Measurements from ENCODE around the gene NR6A1.
A peak's percentile ranks its signal among the peaks of the same experiment; 100 is the strongest.

The NR6A1 gene

DNA sequence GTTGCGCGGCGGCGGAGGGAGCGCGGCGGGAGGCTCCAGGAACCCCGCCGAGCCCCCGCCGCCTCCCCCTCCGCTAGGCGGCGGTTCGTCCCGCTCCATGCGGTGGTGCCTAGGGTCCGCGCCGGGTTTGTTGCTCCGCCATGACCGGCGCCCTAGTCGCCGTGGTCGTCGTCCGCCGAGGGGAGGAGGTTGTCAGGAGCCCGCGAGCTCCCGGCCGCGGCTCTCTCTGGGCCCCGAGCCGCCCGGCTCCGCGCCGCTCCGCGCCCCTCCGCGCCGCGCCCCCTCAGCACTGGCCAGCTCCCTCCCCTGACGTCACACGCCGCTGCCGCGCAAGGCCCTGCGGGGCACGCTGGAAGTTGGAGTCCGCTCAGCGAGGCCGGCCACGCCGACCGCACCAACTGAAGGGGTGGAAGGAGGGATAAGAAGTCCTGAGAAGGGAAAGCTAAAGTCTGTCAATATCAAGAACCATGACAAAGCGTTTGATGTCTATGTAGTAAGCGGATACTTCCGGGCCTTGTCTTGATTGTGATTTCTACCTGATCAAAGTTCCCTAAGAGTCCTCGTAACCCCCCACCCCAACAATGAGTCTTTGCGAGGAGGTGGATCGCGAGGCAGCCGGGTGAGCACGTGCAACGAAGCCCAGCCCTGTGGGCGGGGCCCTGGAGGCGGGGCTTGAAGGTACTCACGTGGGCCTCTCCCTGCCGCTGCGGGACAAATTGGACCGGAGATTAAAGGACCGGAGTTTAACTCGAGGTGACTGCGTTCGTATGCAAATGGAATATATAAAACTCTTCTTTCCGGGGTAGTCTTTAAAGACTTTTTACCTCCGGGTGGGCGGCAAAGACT lies at the start of gene NR6A1:
Gene NR6A1, minus strand, starts transcription at position 291 of the 846 bp plus-strand sequence.
- DNase-seq (ENCODE audit: low read depth in 2 of 2) = peak; percentile 93 to 94

DNA sequence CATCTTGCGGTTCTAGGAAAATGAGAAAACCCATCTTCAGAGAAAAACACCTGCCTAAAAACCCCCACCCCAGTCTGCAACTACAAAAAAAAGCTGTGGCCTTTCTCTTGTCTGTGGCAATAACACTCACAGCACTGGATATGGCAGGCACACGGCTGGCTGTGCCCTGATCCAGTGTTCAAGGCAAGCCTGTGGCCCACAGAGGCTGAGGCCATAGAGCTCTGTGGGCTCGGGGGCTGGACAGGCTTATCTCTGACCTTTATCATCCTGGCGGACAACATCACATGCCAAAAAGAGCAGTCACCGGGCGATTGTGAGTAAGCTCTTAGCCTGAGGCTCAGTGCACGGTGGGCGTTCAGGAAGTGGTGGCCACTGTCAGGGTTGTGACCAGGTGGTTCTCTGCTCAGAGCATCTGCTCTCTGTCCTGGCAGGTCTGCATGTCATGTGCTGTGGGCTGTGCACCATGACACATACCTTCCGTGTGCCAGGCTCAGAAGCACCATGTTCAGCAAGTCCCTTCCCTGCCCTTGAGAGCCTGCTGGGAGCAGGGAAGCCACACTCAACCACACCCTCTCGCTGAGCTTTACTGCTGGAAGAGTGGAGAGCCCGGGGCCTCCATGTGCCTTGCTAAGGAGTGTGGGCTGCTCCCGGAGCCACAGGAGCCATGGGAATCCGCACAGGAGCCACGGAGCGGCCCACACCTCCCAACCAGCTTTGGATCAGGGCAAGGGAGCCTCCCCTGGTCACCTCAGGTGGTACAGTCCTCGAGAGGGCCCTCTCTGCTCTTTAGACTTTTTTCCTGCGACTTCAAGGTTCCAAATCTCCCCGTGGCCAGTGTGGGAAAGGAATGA lies 47.5 kb upstream of the NR6A1 start:
- no peak for DNase-seq (ENCODE audit: low read depth in 2 of 2)

DNA sequence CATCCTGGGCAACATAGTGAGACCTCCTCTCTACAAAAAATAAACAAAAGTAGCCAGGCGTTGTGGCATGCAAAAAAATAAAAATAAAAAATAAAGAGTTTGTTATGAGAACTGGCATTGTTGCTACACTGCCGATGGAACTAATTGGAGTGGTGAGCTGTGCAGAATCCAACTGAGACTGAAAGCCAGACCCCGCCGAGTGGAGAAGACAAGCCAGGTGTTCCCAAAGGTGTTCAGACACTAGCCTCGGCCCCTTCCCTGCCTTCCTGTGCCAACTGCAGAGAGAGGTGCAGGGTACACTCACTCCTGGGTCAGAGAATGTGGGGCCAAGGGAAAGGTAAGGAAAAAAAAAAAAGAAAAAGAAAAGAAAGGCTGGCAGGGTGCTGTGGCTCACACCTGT lies 44.5 kb upstream of the NR6A1 start:
- DNase-seq (ENCODE audit: low read depth in 2 of 2) = no peak

DNA sequence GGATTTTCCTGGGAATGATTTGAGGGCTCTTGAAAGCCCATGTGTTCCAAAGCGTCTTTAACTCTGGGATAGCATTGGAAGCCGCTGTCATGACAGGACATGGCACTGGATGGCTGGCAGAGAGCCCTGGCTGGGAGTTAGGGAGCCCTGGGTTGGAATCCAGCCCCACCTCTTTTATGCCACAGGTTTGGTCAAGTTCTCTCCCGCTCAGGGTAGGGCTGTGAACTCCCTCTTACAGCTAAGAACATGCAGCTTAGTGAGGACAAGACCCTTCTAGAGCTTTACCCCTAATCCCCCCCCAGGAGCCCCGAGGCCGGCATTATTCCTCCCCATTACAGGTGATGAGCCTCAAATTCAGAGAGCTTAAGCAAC lies 43.0 kb upstream of the NR6A1 start:
- no peak for DNase-seq (ENCODE audit: low read depth in 2 of 2)

DNA sequence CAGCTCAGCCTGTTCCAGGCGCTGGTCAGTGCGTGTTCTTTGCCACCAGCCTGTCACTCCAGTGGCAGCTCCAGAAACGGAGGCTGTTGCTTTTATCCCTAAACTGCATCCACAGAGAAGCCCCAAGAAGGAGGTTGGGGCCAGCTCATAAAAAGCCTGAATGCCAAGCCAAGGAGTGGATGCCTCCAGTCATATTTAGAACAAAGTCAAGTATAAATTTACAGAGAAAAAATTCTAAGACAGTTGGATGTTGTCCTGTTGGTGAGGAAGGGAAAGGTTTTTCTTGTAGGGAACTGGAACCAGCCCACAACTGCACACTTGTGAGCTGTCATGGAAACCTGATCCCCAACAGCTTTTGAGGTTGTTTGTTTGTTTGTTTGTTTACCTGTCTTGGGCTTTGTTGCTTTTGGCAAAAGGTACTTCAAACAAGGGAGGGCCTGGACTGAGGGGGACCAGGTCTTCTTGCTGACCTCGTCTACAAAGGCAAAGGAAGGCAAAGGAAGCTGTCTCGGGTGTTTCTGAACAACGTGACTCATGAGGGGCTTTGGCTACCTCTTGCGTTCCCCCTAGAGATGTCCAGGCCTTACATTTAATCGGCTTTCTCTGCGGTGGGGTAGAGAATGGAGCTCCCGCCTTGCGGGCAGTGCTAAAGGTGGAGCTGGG lies 42.5 kb upstream of the NR6A1 start:
- DNase-seq (ENCODE audit: low read depth in 2 of 2) = no peak

DNA sequence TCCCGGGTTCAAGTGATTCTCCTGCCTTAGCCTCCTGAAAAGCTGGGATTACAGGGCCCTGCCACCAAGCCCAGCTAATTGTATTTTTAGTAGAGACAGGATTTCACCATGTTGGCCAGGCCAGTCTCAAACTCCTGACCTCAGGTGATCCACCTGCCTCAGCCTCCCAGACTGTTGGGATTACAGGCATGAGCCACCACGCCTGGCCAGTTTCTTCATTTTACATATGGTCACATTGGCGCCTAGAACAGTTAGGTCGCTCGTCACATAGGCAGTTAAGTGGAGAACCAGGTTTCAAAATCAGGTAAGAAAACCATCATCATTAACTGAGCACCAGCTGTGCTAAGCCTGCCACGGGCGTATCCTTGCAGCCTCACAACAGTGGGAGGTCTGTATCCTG lies 41.9 kb upstream of the NR6A1 start:
- no peak for DNase-seq (ENCODE audit: low read depth in 2 of 2)

DNA sequence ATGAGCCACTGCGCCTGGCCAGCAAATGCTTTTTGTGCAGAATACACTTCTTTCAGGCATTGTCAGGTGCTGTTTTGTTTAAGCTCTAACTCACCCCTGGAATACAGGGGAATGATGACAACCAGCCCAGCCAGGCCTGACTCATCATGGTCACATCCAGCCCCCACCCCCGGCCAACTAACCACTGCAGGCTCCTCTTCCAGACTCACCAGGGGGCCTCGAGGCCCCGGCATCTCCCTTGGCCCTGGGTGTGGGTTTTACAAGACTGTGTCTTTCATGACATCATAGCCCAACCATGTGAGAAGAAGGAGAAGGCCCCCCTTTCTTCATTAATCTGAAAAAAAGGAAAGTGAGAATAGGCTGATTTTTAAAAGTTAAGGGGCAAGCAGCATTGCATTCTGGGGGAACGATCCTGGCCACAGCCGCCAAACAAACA lies 41.3 kb upstream of the NR6A1 start:
- no peak for DNase-seq (ENCODE audit: low read depth in 2 of 2)

DNA sequence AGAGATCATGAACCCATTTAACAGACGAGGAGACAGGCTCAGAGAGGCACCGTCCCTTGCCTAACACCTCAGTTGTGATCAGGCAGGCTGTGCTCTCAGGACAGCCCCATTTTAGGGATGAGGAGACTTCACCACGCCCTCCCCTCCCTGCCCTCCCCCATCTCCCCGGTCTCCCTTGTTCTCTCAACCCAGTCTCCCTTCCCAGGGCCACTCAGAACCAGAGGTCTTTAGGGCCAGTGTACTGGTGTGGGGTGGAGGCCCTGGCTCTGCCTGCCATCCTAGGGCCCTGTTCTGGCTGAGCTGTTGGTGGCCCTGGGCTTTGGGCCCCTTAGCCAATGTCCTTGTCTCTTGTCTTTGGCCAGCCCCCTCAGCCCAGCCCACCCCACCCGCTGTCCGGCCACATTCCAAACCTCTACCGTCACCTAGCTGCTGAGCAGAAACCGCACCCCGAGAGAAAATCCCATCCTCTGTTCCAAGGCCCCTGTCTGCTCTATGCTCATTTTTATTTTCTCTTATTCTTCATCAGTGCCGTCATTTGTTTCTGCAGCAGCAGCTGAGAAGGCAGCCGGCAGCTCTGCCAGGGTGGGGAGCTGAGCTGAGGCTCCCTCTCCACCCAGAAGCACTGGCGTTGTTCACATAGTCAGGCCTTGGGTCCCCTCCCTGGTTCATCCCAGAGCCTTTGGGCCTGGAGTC lies 39.7 kb upstream of the NR6A1 start:
- DNase-seq (ENCODE audit: low read depth in 2 of 2) = no peak

DNA sequence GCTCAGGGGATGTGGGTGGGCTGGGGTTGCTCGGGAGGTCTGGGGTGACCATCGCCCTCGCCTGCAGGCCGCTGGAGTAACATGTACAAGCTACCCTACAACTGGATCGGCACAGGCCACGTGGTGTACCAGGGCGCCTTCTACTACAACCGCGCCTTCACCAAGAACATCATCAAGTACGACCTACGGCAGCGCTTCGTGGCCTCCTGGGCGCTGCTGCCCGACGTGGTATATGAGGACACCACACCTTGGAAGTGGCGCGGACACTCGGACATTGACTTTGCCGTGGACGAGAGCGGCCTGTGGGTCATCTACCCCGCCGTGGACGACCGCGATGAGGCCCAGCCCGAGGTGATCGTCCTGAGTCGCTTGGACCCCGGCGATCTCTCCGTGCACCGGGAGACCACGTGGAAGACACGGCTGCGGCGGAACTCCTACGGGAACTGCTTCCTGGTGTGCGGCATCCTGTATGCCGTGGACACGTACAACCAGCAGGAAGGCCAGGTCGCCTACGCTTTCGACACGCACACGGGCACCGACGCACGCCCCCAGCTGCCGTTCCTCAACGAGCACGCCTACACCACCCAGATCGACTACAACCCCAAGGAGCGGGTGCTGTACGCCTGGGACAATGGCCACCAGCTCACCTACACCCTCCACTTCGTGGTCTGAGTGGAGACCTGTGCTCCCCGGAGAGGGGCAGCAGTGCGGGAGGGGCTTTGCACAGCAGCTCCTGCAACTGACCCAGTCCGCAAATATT lies 38.8 kb upstream of the NR6A1 start:
- DNase-seq (ENCODE audit: low read depth in 2 of 2) = no peak

DNA sequence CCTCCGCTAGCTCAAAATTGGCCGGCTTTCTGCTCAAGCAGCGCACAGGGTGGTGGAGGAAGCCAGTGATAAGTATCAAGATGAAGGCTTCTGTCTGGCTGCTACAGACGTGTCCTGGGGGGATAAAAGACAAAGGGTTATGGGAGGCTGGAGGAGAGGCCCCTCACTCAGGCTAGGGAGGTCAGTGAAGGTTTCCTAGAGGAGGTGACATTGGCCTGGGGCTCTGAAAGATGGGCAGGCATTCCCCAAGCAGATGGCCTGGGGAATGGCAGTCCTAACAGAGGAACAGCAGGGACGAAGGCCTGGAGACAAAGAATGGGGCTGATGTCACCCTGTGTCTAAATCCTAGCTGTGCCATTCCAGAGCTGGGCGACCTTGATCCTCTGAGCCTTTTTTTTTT lies 38.1 kb upstream of the NR6A1 start:
- DNase-seq (ENCODE audit: low read depth in 2 of 2) = no peak

DNA sequence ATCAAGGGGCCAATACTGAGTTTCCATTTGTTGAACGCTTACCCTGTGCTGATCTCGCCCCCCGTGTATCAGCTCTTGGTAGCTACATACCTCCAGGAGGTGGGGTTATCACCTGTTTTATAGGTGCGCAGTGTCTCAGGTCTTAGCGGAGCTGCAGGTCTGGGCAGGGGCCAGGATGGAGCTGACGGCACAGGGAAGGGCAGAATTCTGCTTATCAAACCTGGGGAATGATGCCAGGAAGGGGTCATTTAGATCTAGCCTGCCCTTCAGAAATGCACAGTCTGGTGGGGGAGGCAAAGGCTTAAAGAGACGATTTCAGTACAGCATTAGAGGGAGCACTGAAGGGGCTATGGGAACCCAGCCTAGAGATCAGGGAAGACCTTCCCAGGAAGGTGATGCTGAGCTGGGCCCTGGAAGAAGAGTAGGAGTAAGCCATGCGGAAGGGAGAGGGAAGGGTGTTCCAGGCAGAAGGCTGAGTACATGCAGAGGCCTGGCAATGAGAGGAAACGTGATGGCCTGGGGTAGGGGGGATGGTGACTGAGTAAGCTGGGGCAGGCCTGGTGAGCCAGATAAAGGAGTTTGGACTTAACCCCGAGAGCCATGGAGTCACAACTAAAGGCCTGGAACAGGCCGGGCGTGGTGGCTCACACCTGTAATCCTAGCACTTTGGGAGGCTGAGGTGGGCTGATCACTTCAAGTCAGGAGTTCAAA lies 37.3 kb upstream of the NR6A1 start:
- no peak for DNase-seq (ENCODE audit: low read depth in 2 of 2)

DNA sequence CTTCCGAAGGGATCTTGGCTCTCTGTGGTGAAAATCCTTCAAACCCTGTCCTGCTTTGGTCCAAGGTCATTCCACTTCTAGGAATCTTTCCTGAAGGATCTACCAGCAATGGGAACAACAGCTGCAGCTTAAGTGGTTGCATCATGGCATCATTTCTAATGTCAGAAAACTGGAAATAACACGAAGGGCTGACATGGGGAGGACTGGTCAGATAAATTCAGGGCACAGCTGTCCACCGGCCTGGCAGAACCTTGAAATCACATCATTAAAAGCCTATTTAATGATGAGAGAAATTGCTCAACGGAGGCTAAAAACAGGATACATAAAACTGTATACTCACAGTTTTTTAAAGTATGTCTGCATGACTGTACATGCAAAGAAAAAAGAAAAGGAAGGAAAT lies 34.1 kb upstream of the NR6A1 start:
- no peak for DNase-seq (ENCODE audit: low read depth in 2 of 2)

DNA sequence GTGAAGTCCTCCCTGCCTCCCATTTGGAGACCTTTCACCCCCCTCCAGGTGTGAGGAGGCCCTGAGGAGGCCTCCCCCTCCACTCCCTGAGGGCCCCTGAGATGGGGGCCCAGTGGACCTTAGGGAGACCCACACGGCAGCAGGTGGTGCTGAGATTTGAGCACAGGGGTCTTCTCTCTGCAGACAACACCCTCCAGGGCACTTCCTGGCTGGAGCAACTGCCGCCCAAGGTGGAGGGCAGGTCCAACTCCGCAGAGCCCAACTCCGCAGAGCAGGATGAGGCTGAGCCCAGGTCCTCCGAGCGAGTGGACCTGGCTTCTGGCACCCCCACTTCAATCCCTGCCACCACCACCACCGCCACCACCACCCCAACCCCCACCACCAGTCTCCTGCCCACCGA lies 32.8 kb upstream of the NR6A1 start:
- DNase-seq (ENCODE audit: low read depth in 2 of 2) = no peak

DNA sequence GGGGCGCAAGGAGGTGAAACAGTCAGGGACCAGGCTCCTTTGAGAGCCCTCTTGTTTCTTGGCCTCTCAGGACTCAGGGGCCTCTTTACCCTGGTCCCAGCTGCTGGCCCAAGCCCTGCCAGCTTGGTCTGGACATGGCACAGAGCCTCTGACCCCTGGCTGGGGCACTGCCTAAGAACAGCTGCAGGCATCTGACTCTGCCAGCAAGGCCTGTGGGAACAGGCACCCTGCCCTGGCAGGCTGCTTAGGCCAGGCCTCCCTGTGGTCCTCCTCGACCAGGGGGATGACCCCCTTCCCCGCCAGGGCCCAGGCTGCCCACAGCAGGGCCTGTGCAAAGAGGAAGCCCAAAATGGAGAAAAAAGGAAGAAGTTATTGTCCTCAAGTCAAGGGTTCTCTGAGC lies 31.3 kb upstream of the NR6A1 start:
- no peak for DNase-seq (ENCODE audit: low read depth in 2 of 2)

DNA sequence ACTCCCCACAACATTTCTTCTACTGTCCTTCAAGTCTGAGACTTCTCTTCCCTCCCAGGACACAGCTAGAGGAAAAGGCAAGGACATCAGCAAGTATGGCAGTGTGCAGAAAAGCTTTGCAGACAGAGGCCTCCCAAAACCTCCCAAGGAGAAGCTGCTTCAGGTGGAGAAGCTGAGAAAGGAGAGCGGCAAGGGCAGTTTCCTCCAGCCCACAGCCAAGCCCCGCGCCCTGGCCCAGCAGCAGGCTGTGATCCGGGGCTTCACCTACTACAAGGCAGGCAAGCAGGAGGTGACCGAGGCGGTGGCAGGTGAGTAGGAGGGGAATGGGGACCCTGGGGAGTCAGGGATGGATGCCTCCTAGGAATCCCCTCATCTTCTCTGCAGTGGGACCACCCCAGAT lies 30.2 kb upstream of the NR6A1 start:
- DNase-seq (ENCODE audit: low read depth in 2 of 2) = no peak

DNA sequence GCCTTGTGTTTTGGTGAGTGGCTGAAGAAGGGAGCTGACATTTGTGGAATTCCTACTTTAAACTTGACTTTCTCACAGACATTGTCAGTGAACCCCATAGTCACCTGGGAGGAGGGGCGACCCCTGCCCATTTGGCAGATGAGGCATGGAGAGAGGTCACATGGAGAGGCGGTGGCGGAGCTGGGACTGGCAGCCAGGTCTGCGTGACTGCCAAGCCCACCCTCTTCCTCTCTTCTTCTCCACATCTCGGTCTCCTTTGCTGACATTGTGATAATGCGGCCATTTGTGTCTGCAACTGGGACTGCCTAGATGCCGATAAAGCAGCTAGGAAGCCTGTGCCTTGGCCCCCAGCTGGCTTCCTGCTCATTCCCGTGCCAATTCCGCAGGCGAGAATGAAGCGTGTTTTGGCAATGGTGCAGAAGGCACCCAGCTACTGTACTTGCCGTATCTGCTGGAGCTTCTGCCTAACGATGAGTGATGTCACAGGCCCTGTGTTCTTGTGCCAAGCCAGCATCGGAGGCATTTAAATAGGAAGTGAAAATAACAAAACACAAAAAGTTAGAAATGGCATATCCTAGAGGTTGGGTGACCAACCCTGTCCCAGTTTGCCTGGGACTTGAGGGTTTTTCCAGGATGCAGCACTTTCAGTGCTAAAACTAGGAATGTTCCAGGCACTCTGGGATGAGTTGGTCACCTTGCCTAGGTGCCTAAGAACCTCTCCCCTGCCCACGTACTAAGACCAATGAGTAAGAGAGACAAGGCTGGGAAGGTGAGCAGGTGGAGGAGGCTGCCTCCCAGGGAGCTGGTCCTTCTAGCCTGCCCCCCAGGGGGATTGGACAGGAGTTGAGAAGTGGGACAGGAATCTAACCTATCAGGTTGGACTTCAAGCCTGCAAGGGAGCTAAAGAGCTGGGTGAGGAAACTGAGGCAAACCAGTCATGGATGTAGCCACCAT lies 29.5 kb upstream of the NR6A1 start:
- DNase-seq (ENCODE audit: low read depth in 2 of 2) = no peak

DNA sequence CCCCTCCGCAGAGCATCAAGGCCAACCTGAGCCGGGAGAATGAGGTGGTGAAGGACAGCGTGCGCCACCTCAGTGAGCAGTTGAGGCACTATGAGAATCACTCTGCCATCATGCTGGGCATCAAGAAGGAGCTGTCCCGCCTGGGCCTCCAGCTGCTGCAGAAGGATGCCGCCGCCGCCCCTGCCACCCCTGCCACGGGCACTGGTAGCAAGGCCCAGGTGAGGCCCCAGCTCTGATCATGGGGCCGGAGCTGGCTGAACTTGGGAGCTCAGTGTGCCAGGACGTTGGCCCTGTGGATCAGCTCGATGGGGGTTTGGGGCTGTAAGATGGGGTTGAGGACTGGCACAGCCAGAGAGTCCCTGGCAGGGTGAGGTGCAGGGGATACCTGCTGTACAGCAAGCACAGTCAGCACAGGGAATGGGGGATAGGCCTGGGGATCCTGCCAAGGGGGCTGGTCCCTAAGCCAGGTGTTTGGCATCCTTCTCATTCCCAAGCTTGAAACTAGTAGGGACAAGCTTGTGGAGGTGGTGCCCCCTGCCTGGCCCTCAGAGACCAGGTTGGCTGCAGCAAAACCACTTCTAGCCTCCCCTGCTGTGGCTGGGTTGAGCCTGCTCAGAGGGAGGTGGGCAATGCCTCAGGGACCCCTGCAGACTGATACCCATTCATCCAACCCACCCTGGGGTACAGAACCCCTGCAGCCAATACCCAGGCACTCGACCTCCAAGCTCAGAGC lies 28.3 kb upstream of the NR6A1 start:
- DNase-seq (ENCODE audit: low read depth in 2 of 2) = no peak

DNA sequence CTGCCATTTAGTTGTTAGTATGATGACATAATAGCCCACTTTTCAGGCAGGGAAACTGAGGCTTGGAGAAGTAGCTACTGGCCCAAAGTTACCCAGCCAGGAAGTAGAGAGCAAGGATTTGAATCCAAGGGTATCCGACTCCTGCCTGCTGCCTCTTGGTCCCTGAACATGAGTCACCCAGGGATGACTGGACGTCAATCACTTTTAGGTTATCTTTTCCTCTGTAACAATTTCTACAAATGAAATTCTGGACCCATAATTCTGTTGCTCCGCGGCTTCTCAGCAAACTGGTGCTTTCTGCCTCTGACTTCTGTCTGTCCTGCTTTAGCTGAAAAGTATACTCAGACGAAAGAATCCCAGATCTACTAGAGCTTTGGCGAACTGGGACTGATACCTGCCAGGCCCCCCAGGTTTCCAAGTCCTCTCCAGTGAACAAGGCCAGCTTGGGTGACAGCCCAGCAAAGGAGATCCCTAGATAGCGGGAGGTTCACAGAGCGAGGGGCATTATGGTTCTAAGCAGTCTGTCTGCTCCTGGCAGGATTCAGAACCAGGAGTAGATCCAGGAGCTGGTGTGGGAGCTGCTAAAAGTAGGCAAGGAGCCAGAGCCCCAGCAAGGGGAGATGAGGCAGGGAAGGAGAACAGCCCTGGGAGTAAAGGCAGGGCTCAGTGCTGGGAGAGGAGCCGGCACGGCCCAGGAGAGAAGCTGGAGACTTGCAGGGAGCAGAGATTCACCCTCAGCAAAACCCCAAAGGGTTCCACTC lies 26.4 kb upstream of the NR6A1 start:
- DNase-seq (ENCODE audit: low read depth in 2 of 2) = no peak

Measured in stimulated activated CD8-positive, alpha-beta memory T cell treated with anti-CD3 and anti-CD28 coated beads, Interleukin-2, amount 100 ng/mL, for 48 hours (primary cell).